Stimulated activated CD8-positive, alpha-beta memory T cell treated with anti-CD3 and anti-CD28 coated beads, Interleukin-7, amount 100 ng/mL, for 24 hours (primary cell): ENCODE results near the gene ITIH3.

ENCODE experiments used
- DNase-seq: peaks from one replicate; pipeline ENCODE4 v3.0.0-alpha.2; 2020; ENCODE audit warnings: low read depth

ITIH3 gene

GRCh38 chr3:52827441-52827840 is 32.8 kb downstream of the ITIH3 start:
- no peak for DNase-seq

DNA sequence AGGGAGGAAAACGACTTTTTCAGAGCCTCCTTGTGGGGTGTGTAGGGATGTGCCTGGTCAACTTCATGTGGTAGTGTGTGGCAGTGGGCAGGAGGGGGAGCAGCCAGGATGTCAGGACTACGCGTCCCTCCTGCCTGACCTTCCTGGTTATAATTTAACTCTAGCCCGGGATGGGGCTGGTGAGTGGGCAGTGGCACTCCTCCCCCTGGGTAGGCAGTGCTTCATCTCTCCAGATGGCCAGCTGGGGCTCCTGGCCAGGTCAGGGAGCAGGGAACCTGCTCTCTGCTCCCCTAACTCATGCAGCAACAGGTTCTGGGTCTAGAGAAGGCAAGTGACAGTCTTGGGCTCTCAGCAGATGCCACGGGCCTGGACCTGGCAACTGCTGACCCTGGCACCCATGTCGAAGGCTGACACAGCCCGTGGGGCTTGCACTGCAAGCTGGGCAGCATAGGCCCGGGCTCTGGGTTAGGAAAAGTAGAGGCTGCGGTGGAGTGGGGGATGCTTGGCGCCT is 33.3 kb downstream of the ITIH3 start:
- DNase-seq = no peak

GRCh38 chr3:52829482-52829881 is 34.9 kb downstream of the ITIH3 start:
- DNase-seq = no peak

- no peak for DNase-seq
These were observed 35.4 kb downstream of the ITIH3 start for GRCh38 chr3:52829906-52830463.

DNA sequence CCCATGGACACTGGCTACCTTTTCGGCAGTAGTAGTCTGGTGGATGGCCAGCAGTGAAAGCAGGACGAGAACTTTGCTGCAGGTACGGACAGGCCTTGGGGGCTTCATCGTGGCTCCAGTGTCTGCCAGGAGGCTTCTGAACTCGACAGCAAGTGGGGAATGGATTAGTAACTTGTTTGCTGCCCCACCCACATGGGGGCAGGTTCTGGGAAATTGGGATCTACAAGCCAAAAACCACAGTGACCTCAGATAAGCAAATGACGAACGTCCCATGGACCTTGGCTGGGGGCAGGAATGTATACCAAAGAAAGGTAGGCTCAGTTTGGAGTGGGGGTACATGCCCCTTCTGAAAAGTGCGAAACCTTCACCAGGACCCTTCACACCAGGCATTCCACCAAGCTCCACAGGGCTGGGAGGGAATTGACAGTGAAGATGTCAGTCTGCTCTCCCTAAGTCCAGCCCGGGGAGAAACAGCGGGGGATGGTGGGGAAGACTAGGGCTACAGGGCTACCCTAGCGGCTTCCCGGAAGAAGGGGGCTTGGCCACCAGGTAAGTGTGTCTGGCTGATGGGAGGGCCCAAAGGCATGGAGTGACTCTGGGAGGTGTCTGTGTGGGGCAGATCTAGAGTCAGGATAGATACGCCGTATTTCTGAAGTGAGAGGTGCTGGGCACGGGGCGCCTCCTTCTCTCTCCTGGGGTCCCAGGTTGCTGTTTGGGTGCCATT is 36.1 kb downstream of the ITIH3 start, which contains the start of gene ITIH4:
Gene ITIH4, minus strand, starts transcription at position 138 of the 724 bp plus-strand sequence. Its CDS starts 30 bp downstream, at position 108.
- no peak for DNase-seq

DNA sequence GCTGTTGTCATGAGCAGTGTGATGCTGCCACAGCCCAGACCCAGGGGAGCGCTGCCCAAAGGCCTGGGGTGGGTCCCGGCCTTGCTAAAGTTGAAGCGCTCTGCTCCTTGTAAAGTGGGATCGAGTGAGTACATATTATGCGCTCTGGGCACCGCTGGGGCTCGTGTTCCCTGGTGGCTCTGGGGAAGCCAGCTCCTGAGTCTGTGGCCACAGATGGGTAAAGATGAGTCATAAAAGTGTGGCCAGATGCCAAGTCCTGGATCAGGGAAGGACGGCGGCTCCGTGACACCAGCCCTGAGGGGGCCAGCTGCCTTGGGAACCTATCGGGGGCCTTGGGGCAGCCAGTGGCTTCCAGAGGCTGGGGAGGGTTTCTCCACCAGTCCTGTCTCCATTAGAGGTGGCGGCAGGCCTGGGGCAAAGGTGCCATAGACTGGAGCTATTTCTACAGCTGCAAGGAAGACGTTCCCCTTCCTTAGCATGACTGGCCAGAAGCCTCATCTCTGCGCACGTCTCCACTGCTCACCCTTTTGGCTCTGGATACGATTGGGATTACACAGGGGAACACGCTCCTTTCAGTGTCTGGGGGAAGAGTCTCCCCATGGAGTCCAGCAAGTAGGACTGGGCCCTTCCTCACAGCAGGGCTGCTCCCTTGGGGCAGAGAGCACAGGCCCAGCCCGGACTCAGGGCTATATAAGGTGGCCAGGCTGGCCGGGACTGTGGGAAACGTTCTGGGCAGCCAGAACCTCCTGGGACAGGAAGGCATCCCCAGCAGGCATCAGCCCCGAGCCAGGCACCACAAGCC is 37.1 kb downstream of the ITIH3 start:
- DNase-seq = no peak

DNA sequence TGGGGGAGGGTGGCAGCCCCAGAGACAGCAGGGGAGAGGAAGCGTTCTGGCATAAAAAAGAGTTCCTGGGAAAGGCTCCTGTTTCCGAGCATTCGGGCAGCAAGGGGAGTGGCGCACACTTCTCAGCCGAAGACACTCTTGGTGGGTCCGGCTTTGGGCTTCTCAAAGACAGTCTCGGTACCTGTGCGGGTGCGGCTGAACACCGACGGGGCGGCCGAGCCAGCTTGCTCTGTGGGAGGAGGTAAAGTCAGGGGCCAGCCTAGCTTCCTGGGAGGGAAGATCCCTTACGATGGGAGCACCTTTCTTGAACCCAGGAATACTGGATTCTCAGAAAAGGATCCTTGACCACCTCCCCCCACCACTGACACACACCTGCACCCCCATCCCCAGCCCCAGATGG is 38.6 kb downstream of the ITIH3 start:
- DNase-seq = no peak

DNA sequence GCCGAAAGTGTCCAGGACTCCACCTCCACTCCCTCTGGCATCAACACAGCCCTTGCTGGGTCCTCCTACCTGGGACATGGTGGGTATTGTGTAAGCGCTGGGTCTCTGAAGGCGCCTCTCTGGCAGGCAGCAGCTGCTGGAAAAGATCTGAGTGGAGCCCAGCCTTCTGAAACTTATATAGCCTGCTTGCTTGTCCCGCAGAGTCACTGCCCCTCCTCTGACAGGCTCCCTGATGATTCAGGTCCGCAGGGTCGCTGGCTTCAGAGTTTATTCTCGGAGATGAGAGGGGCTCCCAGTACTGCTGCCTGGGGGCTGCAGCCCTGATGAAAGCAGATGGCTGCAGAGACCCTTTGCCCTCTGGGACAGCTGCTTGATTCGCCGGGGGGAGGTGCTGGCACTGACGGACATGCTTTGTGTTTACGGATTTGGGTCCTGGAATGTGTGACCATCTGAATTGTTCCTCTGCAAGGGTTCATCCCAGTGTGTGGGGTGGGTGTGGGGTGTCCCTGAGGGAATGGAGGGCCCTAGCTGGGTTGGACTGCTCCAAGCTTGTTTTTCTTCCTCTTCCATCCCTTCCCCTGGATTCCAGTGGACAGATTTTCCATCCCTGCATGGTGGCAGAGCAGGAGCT is 40.4 kb downstream of the ITIH3 start, which contains the start of gene MUSTN1:
Gene MUSTN1, minus strand, starts transcription at position 149 of the 631 bp plus-strand sequence. Its CDS starts 71 bp downstream, at position 78.
- DNase-seq = no peak

DNA sequence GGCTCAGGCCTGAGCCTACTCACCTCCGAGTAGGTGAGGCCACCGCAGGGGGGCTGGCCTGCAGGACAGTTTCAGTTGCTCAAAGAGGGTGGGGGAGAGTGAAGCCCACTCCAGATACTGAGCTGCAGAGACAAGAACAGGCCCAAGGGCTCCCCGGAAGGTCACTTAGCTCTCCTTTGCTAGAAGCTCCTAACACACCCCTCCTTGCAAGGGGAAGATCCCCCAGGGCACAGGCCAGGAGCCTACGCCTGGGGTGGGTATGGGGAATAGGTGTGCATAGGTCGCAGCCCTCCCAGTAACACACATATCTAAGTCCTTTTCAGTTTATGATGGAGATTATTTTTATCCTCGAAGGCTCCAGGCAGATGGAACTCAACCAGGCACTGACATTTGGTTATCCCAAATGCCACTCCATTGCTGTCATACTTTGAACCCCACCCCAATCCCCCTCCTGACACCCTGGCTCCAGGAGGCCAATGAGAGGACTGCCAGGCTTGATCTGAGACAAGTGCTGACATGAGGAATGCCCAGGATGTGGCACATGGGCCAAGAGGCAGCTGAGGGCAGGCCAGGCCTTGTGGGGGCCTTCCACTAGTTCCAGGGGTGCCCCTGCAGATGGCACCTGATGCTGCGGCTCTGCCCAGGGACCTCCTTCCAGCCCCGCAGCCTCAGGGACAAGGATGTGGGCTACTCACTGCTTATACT is 41.3 kb downstream of the ITIH3 start:
- DNase-seq = no peak

DNA sequence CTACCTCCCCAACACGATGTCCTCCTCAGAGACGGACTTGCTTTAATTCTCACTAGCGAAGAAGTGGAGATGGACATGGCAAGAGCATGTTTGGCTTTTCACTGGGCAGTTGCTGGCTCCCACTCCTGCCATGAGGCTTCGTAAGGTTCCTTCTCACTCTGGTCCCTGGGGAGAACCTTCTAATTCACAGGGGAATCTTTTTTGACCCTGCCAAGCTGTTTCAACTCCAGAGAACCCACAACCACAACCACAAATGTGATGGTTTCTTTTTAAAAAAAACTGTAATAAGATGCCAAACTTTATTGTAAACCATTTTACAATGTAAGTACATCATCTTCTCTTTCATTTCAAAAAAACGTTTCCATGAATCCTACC is 41.9 kb downstream of the ITIH3 start:
- DNase-seq = no peak

DNA sequence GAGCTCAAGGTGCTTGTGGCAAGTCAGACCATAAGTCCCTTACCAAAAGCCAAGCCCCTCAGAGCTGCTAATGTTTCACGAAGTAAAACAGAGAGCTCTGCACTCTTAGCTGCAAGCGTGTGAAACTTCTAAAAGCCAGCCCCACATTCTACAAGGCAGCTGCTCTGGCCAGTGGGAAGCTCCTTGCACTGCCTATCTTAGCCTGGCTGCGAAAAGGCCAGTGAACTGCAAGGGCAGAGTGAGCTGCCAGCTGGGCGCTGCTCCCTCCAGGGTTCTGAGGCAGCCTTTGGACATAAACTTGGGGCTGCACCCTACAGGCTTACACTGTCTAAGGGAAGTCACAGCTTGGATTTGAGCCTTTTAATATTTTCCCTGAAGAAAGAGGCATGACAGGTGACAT is 42.4 kb downstream of the ITIH3 start:
- no peak for DNase-seq

- DNase-seq = no peak
These were observed 44.1 kb downstream of the ITIH3 start for GRCh38 chr3:52838561-52839267.

DNA sequence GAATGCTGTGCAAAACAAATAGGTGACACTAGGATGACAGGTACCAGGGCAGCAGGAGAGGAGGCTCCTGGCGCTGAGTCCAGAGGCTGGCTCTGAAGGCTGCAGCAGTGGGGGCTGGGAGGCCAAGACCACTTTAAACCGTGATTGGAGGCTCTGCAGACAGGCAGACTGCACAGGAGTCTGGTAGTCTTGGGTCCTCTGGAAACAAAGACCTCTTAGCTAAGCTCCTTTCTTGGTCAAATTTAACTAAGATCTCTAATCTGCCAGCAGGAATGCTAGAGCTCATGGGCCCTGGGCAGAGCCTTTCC is 44.6 kb downstream of the ITIH3 start:
- DNase-seq = no peak

DNA sequence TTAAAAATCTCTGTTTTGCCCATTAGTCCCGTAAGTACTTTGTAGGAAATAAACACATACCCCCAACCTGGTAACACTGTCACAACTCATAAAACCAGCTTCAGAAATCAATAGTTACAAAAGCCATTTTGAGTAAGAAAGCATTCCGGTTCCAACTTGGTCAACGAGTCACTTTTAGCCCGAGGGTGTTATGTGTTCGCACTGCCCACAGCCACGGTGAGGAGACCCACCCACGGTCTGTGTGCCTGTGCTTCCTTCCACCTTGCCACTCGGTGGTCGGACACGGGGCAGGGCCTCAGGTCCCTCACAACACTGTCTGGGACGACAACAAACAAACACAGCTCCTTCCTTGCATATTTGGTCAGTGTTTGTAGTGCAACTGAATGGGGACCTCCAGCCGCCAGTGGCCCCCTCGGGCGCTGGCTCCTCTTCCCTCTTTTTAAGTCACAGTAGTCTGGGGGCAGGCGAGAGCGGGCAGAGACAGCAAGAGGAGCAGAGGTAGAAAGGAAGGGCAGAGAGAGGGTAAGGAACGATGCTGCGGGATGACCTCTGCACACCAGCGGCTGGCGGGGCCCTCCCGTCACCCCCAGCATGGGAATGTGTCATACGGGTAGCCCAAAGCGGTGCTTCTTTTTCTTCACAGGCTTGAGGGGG is 45.4 kb downstream of the ITIH3 start:
- DNase-seq = no peak

DNA sequence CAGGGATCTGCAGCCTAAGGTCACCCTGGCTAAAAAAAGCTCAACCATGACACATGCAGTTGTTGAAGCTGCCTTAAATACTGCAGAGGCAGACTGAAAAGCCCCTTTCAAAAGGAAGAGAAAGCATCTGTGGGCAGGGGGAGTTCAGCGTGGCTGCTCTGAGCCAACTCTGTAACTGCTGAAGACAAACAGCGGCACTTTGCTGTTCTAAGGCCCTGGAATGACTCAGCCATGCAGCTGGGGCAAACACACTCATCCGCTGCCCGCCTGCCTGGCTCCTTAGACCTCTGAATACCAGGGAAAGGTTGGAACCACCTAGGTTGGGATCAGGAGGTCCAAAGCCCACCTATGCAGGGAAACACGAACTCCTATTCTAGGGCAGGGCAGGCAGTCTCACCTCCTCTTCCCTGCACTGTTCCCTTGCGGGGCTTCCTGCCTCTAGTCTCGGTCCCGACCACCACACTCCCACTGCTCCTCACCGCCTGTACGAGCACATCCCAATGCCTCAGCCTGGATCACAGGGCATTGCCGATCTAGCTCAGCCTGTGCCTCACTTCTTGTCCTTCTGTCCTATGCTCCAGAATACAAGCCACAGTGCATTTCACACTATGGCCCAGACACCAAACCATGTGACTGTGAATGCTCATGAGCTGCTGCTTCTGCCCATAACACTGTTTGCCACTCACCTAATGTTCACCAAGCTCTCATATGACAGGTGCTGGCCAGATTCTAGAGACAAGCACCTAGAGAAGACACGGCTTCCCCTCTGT is 46.8 kb downstream of the ITIH3 start:
- no peak for DNase-seq

DNA sequence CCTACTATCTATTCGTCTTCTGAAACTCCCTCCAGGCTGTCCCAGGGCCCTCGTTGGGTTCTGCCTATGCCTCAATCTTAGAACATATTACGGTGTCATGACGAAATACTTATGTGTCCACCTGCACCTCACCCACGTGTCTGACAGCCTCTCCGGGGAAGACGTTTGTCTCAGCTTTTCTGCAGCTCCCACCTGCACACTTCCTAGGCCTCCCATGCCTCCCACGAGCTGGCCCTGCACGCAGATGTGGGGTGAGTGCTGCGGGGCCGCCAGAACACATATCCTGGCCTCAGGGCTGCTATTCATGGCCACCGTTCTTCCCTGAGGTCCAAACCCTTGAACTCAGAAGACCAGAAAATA is 47.4 kb downstream of the ITIH3 start:
- DNase-seq = no peak

GRCh38 chr3:52842424-52842823 is 47.8 kb downstream of the ITIH3 start:
- DNase-seq = no peak

- DNase-seq = no peak
These were observed 48.7 kb downstream of the ITIH3 start for GRCh38 chr3:52843108-52843865.

GRCh38 chr3:52843881-52844280 is 49.3 kb downstream of the ITIH3 start:
- DNase-seq = no peak
